GM21576 (cell line): Measurements from ENCODE around the gene CNKSR1.
A peak's percentile ranks its signal among the peaks of the same experiment; 100 is the strongest.
"Not testable (repeated sequence)": the region's sequence is repeated elsewhere in the genome, so short reads cannot be mapped to it uniquely, and the experiment has no call there.

Experiments used
- ATAC-seq: cut with Tn5 transposase; IDR thresholded peaks from one replicate; pipeline ENCODE4 v1.9.1; 2021; ENCODE audit warnings: mild to moderate bottlenecking, moderate library complexity; ENCODE audit not compliant: unreplicated experiment

CNKSR1 gene

DNA sequence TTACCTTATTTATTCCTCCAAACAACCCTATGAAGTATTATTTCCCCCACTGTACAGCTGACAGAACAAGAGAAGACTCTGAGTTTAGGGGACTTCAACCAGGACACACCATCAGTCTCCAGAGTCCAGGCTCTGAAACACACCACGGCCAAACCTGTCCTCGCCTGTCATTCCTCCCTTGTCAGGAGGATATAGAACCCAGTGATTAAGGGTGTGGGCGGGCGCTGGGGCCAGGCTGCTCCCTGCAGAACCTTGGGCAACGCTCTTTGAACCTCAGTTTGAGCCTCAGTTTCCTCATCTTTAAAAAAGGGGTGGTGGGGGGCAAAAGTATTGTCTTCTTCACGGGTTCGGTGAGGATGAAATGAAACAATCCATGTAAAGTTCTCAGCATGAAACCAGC is 47.3 kb downstream of the CNKSR1 start:
- ATAC-seq, result no peak

DNA sequence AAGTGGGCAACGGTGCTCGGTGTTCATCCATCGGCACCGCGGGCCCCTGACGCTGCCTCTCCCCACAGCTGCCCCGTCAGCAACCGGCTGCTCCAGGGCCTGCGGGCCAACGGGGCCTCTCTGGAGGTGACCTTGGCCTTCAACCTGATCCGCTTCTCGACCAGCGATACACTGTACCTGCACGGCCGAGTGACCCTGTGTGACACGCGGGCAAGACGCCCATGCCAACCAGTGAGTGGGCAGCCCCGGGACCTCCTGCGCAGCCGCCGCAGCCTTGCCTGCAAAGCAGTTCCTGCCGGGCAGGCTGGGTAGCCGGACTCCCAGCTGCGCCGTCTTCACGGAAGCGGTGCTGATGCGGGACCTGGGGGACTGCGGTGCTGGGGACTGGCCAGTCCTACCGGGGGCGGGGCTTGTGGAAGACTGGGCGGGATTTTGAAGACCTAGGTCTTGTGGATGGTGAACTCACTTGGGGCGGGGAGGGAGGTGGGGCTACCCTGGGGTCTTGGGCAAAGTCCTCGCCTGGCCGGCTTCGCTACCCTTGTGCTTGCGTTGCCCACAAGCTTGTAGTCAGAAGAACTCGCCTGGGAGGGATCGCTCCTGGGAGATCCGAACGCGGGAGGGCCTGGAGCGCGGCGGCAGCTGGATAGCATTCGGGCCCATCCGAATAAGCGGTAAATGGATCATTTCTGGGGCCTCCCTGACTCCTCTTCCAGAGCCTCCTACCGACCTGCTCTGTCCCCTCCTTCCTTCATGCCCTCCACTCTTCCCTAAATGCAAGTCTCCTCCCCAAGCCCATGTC is 47.9 kb downstream of the CNKSR1 start:
- ATAC-seq, result no peak

DNA sequence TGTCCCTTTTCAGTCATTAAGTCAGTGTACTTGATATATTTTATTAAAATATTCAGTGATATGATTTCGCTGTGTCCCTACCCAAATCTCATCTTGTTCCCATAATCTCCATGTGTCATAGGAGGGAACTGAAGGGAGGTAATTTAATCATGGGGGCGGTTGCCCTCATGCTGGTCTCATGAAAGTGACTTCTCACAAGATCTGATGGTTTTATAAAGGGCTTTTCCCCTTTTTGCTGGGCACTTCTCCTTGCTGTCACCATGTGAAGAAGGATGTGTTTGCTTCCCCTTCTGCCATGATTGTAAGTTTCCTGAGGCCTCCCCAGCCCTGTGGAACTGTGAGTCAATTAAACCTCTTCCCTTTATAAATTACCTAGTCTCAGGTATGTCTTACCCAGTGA is 53.4 kb downstream of the CNKSR1 start:
- not testable (repeated sequence) for ATAC-seq

DNA sequence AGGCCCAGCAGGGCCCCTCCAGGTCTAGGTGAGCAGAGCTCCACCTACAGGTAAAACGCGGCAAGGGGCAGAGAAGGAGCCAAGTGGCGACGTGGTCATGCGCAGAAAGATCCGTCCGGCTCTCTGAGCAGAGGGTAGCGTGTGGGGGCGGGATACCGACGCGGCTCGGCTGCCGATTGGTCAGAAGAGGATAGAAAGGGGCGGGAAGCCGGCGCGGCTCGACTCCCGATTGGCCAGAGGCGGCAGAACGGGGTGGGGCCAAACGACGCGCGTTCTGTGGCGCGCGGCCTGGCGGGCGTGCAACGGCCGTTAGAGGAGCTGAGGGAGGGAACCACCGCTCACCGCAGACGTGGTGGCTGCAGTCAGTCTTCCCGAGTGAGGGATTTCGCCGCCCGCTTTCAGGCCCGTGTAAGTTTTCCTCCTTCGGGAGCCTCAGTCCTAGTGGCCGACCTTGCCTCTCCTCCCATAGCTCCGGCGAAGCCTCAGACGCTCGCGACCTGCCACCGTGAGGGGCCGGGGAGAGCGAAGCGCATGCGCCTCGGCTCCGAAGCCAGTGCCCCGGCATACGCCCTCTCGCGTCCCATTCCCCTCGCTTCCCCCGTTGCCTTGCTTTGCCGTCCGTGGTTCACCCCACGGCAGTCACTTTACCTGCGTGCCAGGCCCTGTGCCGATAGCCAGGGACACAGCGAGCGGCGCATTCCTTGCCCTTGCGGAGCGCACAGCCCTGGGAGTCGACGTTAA is 56.8 kb downstream of the CNKSR1 start, which contains the start of gene CEP85:
CEP85 (plus strand) TSS at position 298 of the 741 bp plus-strand sequence. CDS start 5,584 bp downstream, outside the sequence.
- ATAC-seq, result peak; percentile 83

DNA sequence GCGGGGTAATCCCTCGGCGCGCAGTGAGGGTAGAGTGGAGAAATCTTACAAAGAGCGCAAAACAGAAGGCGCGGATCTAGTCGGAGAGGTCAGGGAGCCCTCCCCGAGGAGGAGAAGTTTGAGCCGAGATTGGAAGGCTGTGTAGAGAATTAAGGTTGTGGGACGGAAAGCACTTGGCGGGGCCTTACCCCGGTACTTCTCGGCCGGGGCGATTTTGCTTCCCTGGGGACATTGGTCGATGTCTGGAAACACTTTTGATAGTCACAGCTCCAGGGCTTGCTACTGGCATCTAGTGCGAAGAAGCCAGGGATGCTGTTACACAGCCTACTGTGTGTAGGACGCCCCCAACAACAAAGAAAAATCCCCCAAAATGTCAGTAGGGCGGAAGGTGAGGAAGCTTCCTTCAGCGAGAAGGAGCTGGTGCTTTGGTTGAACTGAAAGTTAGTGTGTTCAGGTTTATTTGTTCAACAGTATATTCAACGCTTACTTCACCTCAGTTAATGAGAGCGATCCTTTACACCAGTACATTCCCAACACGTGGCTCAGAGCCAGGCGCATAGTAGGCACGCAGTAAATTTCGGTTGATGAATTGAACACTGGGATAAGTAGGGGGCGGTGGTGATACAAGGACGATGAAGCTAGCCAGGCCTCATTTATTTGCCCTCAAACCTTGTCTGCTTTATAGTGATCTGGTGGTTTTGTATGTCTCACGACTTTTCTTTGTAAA is 57.5 kb downstream of the CNKSR1 start:
- ATAC-seq, result no peak

DNA sequence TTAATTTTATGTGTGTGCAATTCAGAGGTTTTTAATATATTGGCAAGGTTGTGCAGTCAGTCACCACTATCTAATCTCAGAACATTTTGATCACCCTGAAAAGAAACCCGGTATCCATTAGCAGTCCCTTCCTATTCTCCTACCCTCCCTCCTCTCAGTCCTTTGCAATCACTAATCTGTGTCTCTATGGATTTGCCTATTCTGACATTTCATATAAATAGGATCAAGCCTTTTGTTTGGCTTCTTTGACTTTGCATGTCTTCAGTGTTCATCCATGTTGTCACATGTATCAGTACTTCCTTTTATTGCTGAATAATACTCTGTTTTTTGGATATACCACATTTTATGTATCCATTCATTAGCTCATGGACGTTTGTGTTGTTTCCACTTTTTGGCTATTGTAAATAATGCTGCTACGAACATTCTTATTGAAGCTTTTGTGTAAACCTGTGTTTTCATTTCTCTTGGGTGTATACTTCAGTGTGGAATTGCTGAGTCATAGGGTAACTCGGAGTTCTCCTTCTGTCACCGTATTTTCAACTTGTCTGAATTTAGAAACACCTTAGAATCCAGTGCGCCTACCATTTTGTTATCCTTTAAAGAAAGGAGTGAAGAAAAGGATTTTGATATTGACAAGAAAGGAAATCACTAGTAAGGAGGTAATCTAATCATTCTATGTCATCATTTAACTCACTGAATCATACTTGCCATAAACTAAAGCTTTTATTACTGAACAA is 60.1 kb downstream of the CNKSR1 start:
- no peak for ATAC-seq
